RWPE1 (cell line): ENCODE measurements around the gene NLN.

ENCODE experiments used
- CTCF ChIA-PET: fragments of 350-600 bp; sonication (Branson Sonifier 250); formaldehyde crosslinking; extraction: SDS; loops from one replicate; lab custom pipeline; 2021; lab: Yijun Ruan, JAX
- POLR2A ChIA-PET: fragments of 400-600 bp; formaldehyde crosslinking; extraction: SDS; loops from one replicate; lab custom pipeline; 2020; ENCODE audit warnings: antibody characterized with exemption; ENCODE audit not compliant: low non-redundant PET; lab: Yijun Ruan, JAX
- DNase-seq: peaks from one replicate; pipeline ENCODE4 v3.0.0; 2012; ENCODE audit warnings: low spot score
- H3K27ac ChIP-seq: fragments of 450-650 bp; 2 replicates; pipeline ENCODE4 v1.5.1; 2017
- CTCF ChIP-seq: fragments of 450-650 bp; conservative IDR thresholded peaks from 2 replicates; pipeline ENCODE4 v1.5.1; 2017; ENCODE audit warnings: low read depth, mild to moderate bottlenecking

NLN gene

GRCh38 chr5:65854925-65855324, 132.9 kb downstream of the NLN start:
- ChIA-PET POLR2A (no interaction called here), CTCF (interaction anchor here (0.7 kb wide), 1 partner anchor 43 kb away, joined by 3 read pairs; no protein-coding TSS in a partner anchor)
- DNase-seq = no peak
- TF ChIP-seq CTCF = no peak
- no peak overlapping the region for H3K27ac ChIP-seq

GRCh38 chr5:65855766-65856315, 133.8 kb downstream of the NLN start:
- no peak for TF ChIP-seq CTCF
- H3K27ac ChIP-seq = no peak overlapping the region
- DNase-seq = no peak
- ChIA-PET CTCF (no interaction called here), POLR2A (no interaction called here)

- no peak for DNase-seq
- no peak overlapping the region for H3K27ac ChIP-seq
- ChIA-PET CTCF (interaction anchor here (0.6 kb wide), 2 partner anchors 10 to 30 kb away, joined by 3 read pairs; no protein-coding TSS in a partner anchor), POLR2A (no interaction called here)
- TF ChIP-seq CTCF = no peak
Observed at GRCh38 chr5:65856520-65856919, 134.5 kb downstream of the NLN start.

- H3K27ac ChIP-seq = no peak overlapping the region
- ChIA-PET CTCF (interaction anchor here (0.6 kb wide), 1 partner anchor 372 kb away, joined by 3 read pairs; no protein-coding TSS in a partner anchor), POLR2A (no interaction called here)
- TF ChIP-seq CTCF = no peak
- DNase-seq = peak; percentile 28
Observed at GRCh38 chr5:65858316-65858715, 136.3 kb downstream of the NLN start.

- ChIA-PET CTCF (no interaction called here), POLR2A (no interaction called here)
- DNase-seq = peak; percentile 60
- H3K27ac ChIP-seq = no peak overlapping the region
- no peak for TF ChIP-seq CTCF
Observed at GRCh38 chr5:65861830-65862241, 139.8 kb downstream of the NLN start.

- ChIA-PET POLR2A (no interaction called here), CTCF (no interaction called here)
- no peak overlapping the region for H3K27ac ChIP-seq
- DNase-seq = no peak
- TF ChIP-seq CTCF = no peak
Observed at GRCh38 chr5:65862384-65862783, 140.4 kb downstream of the NLN start.
